H9 (cell line): ENCODE data around the gene KIF3B. TPM values are rescaled to one million over a fixed set of nuclear protein-coding genes. Genes with fewer than 3 reads are reported as not detected.

Source experiments
- DNase-seq: peaks from one replicate; pipeline ENCODE4 v3.0.0-alpha.2; 2017
- H2AFZ ChIP-seq: one replicate; pipeline ENCODE4 v1.6.1; 2013; ENCODE audit warnings: mild to moderate bottlenecking, low read length, control low read depth, moderate library complexity
- H2AK5ac ChIP-seq: 2 replicates; pipeline ENCODE4 v1.6.1; 2013; ENCODE audit warnings: low read length, control low read depth, mixed read lengths; ENCODE audit not compliant: insufficient read length
- H2BK120ac ChIP-seq: one replicate; pipeline ENCODE4 v1.6.1; 2013; ENCODE audit warnings: low read depth, mild to moderate bottlenecking, low read length, control low read depth, inconsistent platforms; ENCODE audit not compliant: poor library complexity, severe bottlenecking
- H2BK12ac ChIP-seq: 2 replicates; pipeline ENCODE4 v1.6.1; 2013; ENCODE audit warnings: low read length, control low read depth, mixed read lengths, low read depth; ENCODE audit not compliant: insufficient read length
- H2BK15ac ChIP-seq: 2 replicates; pipeline ENCODE4 v1.6.1; 2013; ENCODE audit warnings: low read depth, low read length, control low read depth
- H2BK20ac ChIP-seq: one replicate; pipeline ENCODE4 v1.6.1; 2013; ENCODE audit warnings: low read depth, mild to moderate bottlenecking, low read length, control low read depth, inconsistent platforms; ENCODE audit not compliant: poor library complexity, severe bottlenecking
- H2BK5ac ChIP-seq: 2 replicates; pipeline ENCODE4 v1.6.1; 2013; ENCODE audit warnings: low read length, control low read depth, mixed read lengths; ENCODE audit not compliant: insufficient read length
- H3K14ac ChIP-seq: 2 replicates; pipeline ENCODE4 v1.6.1; 2013; ENCODE audit warnings: low read length, control low read depth; ENCODE audit not compliant: insufficient read depth
- H3K18ac ChIP-seq: 2 replicates; pipeline ENCODE4 v1.6.1; 2013; ENCODE audit warnings: low read depth, mild to moderate bottlenecking, mixed read lengths, low read length, control low read depth; ENCODE audit not compliant: insufficient read length
- H3K23ac ChIP-seq: 2 replicates; pipeline ENCODE4 v1.6.1; 2013; ENCODE audit warnings: low read length, control low read depth, mixed read lengths, low read depth; ENCODE audit not compliant: insufficient read length
- H3K23me2 ChIP-seq: 2 replicates; pipeline ENCODE4 v1.6.1; 2013; ENCODE audit warnings: low read depth, mild to moderate bottlenecking, mixed read lengths, low read length, control low read depth; ENCODE audit not compliant: insufficient read length, poor library complexity, severe bottlenecking
- H3K27ac ChIP-seq: 2 replicates; pipeline ENCODE4 v1.5.1; 2013; ENCODE audit warnings: low read length, control low read depth, mixed read lengths, low read depth; ENCODE audit not compliant: insufficient read length
- H3K27me3 ChIP-seq: 2 replicates; pipeline ENCODE4 v1.6.1; 2013; ENCODE audit warnings: low read length, control low read depth, inconsistent platforms; ENCODE audit not compliant: insufficient read depth
- H3K4ac ChIP-seq: 2 replicates; pipeline ENCODE4 v1.6.1; 2013; ENCODE audit warnings: low read depth, mild to moderate bottlenecking, control low read depth, inconsistent platforms, low read length, moderate library complexity
- H3K4me1 ChIP-seq: 2 replicates; pipeline ENCODE4 v1.6.1; 2013; ENCODE audit warnings: low read length, control low read depth, inconsistent platforms; ENCODE audit not compliant: insufficient read depth
- H3K4me2 ChIP-seq: 2 replicates; pipeline ENCODE4 v1.6.1; 2013; ENCODE audit warnings: low read length, control low read depth, mixed read lengths; ENCODE audit not compliant: insufficient read length, insufficient read depth
- H3K56ac ChIP-seq: 2 replicates; pipeline ENCODE4 v1.6.1; 2013; ENCODE audit warnings: low read depth, mild to moderate bottlenecking, mixed read lengths, low read length, control low read depth; ENCODE audit not compliant: insufficient read length
- H3K79me1 ChIP-seq: 2 replicates; pipeline ENCODE4 v1.6.1; 2013; ENCODE audit warnings: low read depth, mild to moderate bottlenecking, moderate library complexity, low read length, control low read depth, inconsistent platforms; ENCODE audit not compliant: insufficient read depth, poor library complexity, severe bottlenecking
- H3K79me2 ChIP-seq: 2 replicates; pipeline ENCODE4 v1.6.1; 2013; ENCODE audit warnings: low read length, control low read depth, inconsistent platforms; ENCODE audit not compliant: insufficient read depth
- H3K9ac ChIP-seq: 2 replicates; pipeline ENCODE4 v1.6.1; 2013; ENCODE audit warnings: low read length, control low read depth, mixed read lengths; ENCODE audit not compliant: insufficient read length; ENCODE audit errors: extremely low read depth
- H3K9me3 ChIP-seq: one replicate; pipeline ENCODE4 v1.6.1; 2013; ENCODE audit warnings: low read depth, low read length, inconsistent platforms; ENCODE audit not compliant: control insufficient read depth
- H3T11ph ChIP-seq: one replicate; pipeline ENCODE4 v1.6.1; 2013; ENCODE audit warnings: mild to moderate bottlenecking, low read length, control low read depth, inconsistent platforms
- H4K20me1 ChIP-seq: one replicate; pipeline ENCODE4 v1.6.1; 2013; ENCODE audit not compliant: control insufficient read depth, insufficient read length, insufficient read depth
- H4K5ac ChIP-seq: 2 replicates; pipeline ENCODE4 v1.6.1; 2013; ENCODE audit warnings: low read depth, mild to moderate bottlenecking, mixed read lengths, low read length, control low read depth; ENCODE audit not compliant: insufficient read length
- H4K8ac ChIP-seq: replicated peaks from 2 replicates; pipeline ENCODE4 v1.6.1; 2013; ENCODE audit warnings: low read length, control low read depth, mixed read lengths, low read depth; ENCODE audit not compliant: insufficient read length
- H4K91ac ChIP-seq: 2 replicates; pipeline ENCODE4 v1.6.1; 2013; ENCODE audit warnings: low read depth, mild to moderate bottlenecking, moderate library complexity, mixed read lengths, low read length, control low read depth; ENCODE audit not compliant: insufficient read length
- H3K27ac Mint-ChIP-seq, 3 experiments: 2 replicates in 2 of 3; 3 replicates in 1 of 3; pipeline ENCODE4 v1.8.0; 2020 to 2021; ENCODE audit warnings: mixed read lengths in 3 of 3, mild to moderate bottlenecking in 1 of 3, moderate library complexity in 1 of 3
- H3K27me3 Mint-ChIP-seq: 2 replicates; pipeline ENCODE4 v1.8.0; 2021; ENCODE audit warnings: low read depth, mild to moderate bottlenecking, moderate library complexity, mixed read lengths
- H3K36me3 Mint-ChIP-seq, 3 experiments: 2 replicates in 2 of 3; 3 replicates in 1 of 3; pipeline ENCODE4 v1.8.0; 2020 to 2021; ENCODE audit warnings: low read depth in 3 of 3, mixed read lengths in 3 of 3; ENCODE audit not compliant: insufficient read depth in 1 of 3
- H3K4me1 Mint-ChIP-seq, 2 experiments: 2 replicates each; pipeline ENCODE4 v1.8.0; 2020; ENCODE audit warnings: mixed read lengths in 2 of 2
- H3K4me3 Mint-ChIP-seq, 2 experiments: 2 replicates in 1 of 2; 3 replicates in 1 of 2; pipeline ENCODE4 v1.8.0; 2020 to 2021; ENCODE audit warnings: mild to moderate bottlenecking in 2 of 2, mixed read lengths in 2 of 2, moderate library complexity in 1 of 2
- H3K9me3 Mint-ChIP-seq, 2 experiments: 2 replicates in 1 of 2; 3 replicates in 1 of 2; pipeline ENCODE4 v1.8.0; 2020; ENCODE audit warnings: mild to moderate bottlenecking in 2 of 2, mixed read lengths in 2 of 2, moderate library complexity in 1 of 2
- WGBS: extraction: QIAGEN DNeasy Blood & Tissue Kit; methylation state at CpG from one replicate; pipeline ENCODE4 v1.1.7; 2013; ENCODE audit warnings: missing lambda C conversion rate, low lambda C conversion rate, mixed read lengths; ENCODE audit not compliant: insufficient read length; ENCODE audit errors: extremely low coverage; 5-methylcytosine and 5-hydroxymethylcytosine counted together
- total RNA-seq: library from RNA; stranded (reverse); gene quantifications from 2 replicates; pipeline ENCODE4 v1.2.1, GENCODE V29; 2021
- TF ChIP-seq, protein P1 (sequence below): fragments of 200-600 bp; sonication (generic); conservative IDR thresholded peaks from 3 replicates; pipeline ENCODE4 v1.8.0; 2021; ENCODE audit warnings: antibody characterized with exemption, mild to moderate bottlenecking

KIF3B gene
- total RNA-seq, 1 experiment from 2014 or later, result 29.7 TPM

DNA sequence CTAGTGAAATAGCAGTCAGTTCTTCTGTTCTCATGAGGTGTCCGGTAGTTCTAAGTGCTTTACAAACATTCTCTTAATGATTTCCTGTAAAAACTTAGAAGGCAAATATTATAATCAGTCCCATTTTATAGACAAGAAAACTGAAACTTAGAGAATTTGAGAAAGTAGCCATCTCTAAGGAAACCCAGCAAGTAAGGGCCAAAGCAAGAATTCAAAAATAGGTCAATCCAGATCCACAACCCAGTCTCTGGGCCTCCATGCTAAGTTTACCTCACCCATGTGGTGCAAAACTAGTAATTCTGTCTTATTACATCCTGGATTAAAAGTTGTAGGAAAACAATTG, 53.1 kb downstream of the KIF3B start:
- H3K79me1 ChIP-seq, result no peaks in the 10 kb centered on the region
- H4K8ac ChIP-seq, result no peak overlapping the region
- no peaks in the 10 kb centered on the region for H3K27me3 ChIP-seq
- no peak overlapping the region for H3K56ac ChIP-seq
- H3K4me1 ChIP-seq, result no peaks in the 10 kb centered on the region
- no peak overlapping the region for H3K23ac ChIP-seq
- no peak overlapping the region for H2BK15ac ChIP-seq
- H3K79me2 ChIP-seq, result no peaks in the 10 kb centered on the region
- H3K4me1 Mint-ChIP-seq, result no peaks in the 10 kb centered on the region
- H3T11ph ChIP-seq, result no peak overlapping the region
- no peaks in the 10 kb centered on the region for H3K27me3 Mint-ChIP-seq
- no peak overlapping the region for H3K14ac ChIP-seq
- no peak overlapping the region for H3K4me2 ChIP-seq
- DNase-seq, result no peak
- no peaks in the 10 kb centered on the region for H4K20me1 ChIP-seq
- no peak overlapping the region for H3K27ac Mint-ChIP-seq
- H2BK120ac ChIP-seq, result no peak overlapping the region
- no peak overlapping the region for H2AK5ac ChIP-seq
- WGBS, result no CpG with 5 or more reads among the region's 1 CpG
- H3K36me3 Mint-ChIP-seq, result peaks cover 6 to 35% (median 17%) of the 10 kb centered on the region in 3 experiments; a peak in 5 of 7 replicates
- no peak overlapping the region for H3K9ac ChIP-seq
- H3K4ac ChIP-seq, result no peak overlapping the region
- H2BK20ac ChIP-seq, result no peak overlapping the region
- H2BK5ac ChIP-seq, result no peak overlapping the region
- no peaks in the 10 kb centered on the region for H3K9me3 ChIP-seq
- H4K5ac ChIP-seq, result no peak overlapping the region
- no peak overlapping the region for H3K18ac ChIP-seq
- H2BK12ac ChIP-seq, result no peak overlapping the region
- no peaks in the 10 kb centered on the region for H3K9me3 Mint-ChIP-seq
- no peak overlapping the region for H2AFZ ChIP-seq
- TF ChIP-seq, protein P1, sequence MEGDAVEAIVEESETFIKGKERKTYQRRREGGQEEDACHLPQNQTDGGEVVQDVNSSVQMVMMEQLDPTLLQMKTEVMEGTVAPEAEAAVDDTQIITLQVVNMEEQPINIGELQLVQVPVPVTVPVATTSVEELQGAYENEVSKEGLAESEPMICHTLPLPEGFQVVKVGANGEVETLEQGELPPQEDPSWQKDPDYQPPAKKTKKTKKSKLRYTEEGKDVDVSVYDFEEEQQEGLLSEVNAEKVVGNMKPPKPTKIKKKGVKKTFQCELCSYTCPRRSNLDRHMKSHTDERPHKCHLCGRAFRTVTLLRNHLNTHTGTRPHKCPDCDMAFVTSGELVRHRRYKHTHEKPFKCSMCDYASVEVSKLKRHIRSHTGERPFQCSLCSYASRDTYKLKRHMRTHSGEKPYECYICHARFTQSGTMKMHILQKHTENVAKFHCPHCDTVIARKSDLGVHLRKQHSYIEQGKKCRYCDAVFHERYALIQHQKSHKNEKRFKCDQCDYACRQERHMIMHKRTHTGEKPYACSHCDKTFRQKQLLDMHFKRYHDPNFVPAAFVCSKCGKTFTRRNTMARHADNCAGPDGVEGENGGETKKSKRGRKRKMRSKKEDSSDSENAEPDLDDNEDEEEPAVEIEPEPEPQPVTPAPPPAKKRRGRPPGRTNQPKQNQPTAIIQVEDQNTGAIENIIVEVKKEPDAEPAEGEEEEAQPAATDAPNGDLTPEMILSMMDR, result no peak
- H3K23me2 ChIP-seq, result no peaks in the 10 kb centered on the region
- no peak overlapping the region for H3K27ac ChIP-seq
- H3K4me3 Mint-ChIP-seq, result no peak overlapping the region
- H4K91ac ChIP-seq, result no peak overlapping the region
